Smooth muscle cell of the brain vasculature (primary cell): Measurements from ENCODE around the gene TMEM117.
"Not testable (repeated sequence)": the region's sequence is repeated elsewhere in the genome, so short reads cannot be mapped to it uniquely, and the experiment has no call there.

Experiments used
- DNase-seq: peaks from one replicate; pipeline ENCODE4 v3.0.0-alpha.2; 2012; ENCODE audit warnings: low read depth, low spot score

Gene TMEM117

DNA sequence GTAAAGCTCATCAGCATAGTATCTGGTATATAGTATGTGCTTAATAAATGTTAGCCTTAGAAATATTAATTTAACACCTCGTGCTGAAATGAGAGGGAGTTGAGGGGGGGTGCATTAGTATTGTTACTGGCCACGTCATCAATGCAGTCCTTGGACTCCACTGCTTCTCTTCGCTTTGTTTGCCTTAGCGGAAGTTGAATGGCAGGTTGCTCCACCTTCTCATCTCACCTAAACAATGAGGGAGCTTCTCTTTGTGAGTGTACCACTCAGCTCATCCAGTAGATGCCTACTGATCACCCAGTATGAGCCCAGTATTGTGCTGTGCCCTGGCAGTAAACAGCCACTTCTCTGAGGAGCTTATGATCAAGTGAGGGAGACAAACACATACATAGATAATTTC, 4.5 kb downstream of the TMEM117 start:
- DNase-seq, result no peak

DNA sequence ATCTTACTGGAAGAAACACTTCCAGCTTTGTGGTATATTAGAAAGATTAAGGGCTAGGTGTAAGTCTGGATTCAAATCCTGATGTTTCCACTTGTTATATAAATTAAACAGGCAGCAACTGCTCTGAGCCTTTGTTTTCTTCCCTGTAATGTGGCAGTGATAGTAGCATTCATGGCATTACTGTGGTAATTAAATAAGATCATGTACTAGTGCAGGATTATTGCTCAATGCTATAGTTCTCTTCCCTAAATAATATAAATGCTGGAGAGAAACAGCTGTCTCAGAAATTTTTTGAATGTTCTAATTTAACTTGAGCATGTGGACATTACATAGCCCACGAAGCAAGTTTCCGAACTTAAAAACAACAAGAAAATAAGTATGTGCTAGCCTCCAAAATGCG, 5.4 kb downstream of the TMEM117 start:
- DNase-seq, result no peak

- DNase-seq, result no peak
These were observed 6.4 kb downstream of the TMEM117 start for GRCh38 chr12:43842259-43842658.

DNA sequence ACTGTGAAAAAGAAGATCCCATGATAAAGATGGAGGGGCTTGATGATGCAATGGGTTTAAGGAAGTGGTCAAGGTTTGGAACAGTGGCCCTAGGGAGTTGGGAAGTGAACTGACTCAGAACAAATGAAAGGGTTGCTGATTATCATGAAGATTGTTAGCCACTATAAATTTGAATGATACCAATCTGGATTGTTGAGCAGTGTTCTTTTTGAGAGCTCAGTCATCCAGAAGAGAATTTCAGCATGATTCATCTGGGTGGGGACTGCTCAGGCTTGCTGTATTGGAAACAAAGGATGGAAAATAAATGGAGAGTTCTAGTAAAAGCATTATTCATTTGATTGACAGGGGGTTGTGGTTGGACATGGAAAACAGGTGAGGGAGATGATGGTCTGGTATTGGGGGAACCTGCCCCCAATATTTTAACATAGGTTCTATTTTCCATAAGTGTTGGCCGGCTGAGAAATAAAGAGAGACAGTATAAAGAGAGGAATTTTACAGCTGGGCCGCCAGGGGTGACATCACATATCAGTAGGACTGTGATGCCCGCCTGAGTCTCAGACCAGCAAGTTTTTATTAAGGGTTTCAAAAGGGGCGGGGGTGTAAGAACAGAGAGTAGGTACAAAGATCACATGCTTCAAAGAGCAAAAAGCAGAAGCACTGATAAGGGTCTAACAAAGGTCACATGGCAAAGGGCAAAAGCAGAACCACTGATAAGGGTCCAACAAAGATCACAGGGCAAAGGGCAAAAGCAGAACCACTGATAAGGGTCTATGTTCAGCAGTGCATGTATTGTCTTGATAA, 11.7 kb downstream of the TMEM117 start:
- DNase-seq, result not testable (repeated sequence)

- DNase-seq, result no peak
These were observed 12.3 kb downstream of the TMEM117 start for GRCh38 chr12:43848226-43848507.

GRCh38 chr12:43848786-43849185, 12.9 kb downstream of the TMEM117 start:
- DNase-seq, result no peak

GRCh38 chr12:43852744-43853143, 16.9 kb downstream of the TMEM117 start:
- DNase-seq, result no peak

DNA sequence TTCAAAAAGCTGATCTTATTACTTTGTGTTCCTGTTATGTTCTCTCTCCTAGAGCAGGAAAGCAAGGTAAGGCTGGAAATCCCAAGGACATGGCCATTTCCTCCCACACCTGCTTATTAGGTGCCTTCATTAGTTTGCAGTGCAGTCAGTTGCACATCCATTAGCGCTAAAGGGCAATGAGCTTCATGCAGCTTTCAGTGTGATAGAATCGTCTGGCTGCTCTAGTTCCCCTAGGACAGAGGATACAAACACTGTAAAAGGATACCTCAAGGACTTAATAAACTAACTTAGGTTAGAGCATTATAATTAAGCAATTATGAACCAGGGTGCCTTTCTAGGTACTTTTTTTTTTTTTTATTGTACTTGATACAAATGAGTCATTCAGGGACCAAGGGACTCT, 21.1 kb downstream of the TMEM117 start:
- no peak for DNase-seq

DNA sequence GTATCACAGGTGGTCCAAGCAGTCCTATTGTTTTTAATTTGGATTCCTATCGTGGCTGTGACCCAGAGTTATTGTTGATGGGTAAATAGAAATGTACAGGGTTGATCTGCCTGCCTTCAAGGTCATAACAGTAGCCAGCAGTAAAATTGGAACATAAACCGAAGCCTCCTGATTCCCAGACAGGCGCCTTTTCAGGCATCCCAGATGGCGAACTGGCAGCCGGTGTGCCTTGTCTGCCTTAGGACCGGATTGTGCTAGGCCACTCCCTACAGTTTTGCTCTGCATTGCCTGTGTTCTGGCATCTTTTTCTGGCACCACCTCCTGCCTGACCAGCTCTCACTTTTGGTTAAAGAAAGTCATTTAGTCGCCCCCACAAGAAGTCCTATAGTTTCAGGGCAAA, 22.2 kb downstream of the TMEM117 start:
- DNase-seq, result no peak

DNA sequence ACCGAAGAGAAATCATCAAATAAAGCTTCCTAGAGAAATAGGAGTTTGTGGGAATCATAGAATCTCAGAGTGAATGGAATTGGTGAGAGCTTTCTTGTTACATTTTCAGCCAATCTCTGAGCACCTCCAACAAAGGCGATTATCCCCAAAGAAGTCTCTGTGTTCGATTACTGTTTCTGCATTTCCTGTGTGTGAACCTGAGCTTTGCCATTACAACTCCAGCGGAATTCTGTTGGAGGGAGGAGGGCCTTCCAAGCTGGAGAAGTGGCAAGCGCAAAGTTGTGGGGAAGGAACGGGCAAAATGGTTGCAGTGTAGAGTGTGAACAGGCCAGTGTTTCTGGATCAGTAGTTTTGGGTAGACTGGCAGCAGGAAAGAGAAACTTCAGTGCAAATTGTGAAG, 23.1 kb downstream of the TMEM117 start:
- DNase-seq, result no peak

DNA sequence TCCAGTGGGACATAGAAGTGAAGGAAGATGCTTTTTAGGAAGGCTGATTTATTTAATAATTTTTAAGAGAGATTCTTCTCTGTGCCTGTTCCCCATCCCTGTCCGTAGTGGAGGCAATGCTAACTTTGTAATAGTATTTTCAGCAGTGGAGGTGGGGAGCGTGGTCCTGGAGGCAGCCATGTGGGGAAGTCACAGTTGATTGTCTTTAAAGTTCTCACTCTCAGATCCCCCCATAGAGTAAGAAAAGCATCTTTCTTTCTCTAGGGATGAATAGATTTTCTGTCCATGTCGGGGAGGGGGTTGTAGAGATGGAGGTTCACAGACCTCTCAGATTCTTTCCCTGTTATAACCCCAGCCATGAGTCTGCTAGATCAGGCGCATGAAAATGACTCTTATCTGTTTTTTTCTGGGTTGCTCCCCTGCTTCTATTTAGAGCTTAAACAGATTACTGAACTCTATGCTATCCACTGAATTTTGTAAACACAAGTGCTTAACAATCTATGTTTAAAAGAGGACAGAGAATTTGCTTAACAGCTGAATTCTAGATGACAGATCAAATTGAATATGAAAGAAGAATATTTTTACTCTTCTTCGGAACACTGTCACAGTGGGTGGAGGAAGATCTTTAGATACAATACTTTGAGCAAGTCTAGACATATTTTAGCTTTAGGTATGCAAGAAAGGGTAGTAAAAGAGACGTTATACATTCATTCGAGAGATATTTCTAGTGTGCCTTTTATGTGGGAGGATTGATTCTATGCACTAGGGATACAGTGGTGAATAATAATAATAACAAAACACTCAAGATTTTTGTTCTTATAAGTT, 25.3 kb downstream of the TMEM117 start:
- no peak for DNase-seq

DNA sequence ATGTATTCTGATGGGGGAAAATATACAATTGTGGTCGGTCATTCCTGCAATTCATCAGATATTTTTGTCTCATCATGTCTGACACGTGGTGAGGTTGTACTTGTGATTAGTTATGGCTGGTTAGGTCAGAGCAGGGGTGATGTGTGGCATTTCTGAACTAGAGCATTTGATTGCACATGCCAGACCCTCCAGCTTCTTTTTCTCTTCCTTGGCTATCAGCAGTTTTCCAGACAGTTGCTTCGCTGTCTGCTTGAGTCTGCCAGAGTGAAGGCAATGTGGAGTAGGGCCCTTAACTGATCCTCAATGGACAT, 25.9 kb downstream of the TMEM117 start:
- no peak for DNase-seq

- DNase-seq, result no peak
These were observed 28.0 kb downstream of the TMEM117 start for GRCh38 chr12:43863770-43864366.

- not testable (repeated sequence) for DNase-seq
These were observed 28.7 kb downstream of the TMEM117 start for GRCh38 chr12:43864557-43864956.

DNA sequence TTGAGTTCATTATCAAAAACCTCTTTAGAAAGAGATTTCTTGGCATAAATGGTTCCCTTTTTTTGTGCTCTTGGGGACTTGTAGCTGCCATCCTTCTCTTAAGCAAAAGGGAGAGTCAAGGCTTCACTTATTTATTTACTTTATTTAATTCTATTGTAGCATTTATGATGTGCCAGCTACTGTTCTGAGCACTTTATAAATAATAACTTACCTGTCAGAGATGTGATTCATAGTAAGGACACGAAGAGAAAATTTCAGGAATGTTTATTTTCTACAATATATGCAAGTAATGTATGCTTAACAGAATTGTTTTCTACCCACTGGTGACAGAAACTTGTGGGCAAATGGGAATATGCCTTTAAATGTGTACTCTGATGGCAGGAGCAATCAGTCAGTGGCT, 33.3 kb downstream of the TMEM117 start:
- DNase-seq, result no peak

DNA sequence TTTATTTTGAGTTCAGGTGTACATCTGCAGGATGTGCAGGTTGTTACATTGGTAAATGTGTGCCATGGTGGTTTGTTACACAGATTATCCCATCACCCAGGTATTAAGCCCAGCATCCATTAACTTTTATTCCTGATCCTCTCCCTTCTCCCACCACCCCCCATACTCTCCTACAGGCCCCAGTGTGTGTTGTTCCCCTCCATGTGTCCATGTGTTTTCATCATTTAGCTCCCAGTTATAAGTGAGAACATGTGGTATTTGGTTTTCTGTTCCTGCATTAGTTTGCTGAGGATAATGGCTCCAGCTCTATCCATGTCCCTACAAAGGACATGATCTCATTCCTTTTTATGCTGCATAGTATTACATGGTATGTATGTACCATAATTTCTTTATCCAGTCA, 33.9 kb downstream of the TMEM117 start:
- not testable (repeated sequence) for DNase-seq

DNA sequence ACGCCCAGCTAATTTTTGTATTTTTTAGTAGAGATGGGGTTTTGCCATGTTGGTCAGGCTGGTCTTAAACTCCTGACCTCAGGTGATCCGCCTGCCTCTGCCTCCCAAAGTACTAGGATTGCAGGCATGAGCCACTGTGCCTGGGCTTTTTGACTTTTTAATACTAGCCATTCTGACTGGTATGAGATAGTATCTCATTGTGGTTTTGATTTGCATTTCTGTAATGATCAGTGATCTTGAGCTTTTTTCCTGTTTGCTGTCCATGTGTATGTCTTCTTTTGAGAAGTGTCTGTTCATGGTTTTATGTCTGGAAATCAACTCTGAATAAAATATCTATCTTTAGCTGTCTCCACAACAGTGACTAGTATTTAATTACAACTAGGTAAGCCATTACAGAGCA, 35.4 kb downstream of the TMEM117 start:
- DNase-seq, result not testable (repeated sequence)

DNA sequence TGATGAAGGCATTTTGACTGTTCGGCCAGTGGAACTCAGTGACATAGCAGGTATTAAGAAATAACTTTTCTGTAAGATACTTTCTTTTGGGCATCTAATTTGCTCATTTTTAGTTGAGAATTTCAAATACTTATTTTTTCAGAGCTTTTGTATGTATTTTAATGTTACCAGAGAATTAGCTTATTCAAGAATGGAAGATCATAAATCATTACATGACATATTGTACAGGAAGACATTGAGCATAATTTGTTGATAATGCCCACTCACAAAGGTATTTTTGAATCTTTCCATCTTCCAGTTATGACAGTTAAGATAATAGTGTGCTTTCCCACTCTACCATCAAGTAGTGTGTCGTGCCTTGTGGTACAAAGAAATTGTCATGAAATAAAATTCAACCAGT, 36.5 kb downstream of the TMEM117 start:
- DNase-seq, result no peak

DNA sequence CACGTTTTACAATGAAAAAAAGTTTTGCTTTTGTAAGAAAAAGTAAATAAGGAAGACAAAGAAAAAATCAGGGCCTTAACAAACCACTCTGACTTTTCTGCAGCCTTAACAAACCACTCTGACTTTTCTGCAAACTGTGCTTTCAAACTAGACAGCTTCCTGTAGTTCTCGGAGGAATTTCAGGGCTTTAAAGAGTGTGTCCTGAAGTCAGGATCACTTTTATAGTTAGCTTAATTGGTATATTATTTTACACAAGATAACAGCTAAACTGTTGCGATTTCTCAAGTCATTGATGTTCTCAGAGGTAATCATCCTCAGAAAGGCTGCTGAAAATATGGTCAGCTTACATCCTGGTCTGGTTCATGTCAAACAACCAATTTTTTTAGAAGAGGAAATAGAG, 42.2 kb downstream of the TMEM117 start:
- DNase-seq, result no peak

GRCh38 chr12:43880547-43880946, 44.7 kb downstream of the TMEM117 start:
- no peak for DNase-seq

DNA sequence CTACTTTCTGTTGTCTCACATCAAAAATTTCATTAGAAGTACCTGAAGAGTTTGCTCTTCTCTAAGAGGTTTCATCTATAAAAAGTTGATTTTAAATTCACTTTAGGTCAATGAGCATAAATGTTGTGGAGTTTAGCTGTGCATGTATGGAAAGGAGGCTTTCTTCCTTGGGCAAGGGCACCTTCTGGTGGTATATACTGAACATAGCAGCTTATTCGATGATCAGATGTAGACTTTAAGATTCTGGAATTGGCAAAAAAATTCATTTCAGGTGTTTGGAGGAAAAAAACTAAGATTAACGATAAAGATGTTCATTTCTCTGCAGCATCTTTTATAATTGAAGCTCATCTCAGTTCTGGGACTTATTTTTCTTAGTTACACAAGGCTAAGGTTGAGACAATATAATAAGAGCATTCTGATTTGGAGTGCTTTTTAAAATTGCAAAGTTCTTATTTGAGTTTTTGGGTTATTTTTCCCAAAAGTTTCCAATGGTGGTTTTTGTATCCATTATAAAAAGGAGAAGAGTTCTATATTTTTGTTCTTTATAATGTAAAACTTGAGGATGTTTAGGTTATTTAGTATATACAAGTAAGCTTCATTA, 46.8 kb downstream of the TMEM117 start:
- peak; percentile 32 for DNase-seq

- DNase-seq, result no peak
These were observed 47.4 kb downstream of the TMEM117 start for GRCh38 chr12:43883311-43883710.

GRCh38 chr12:43883748-43884147, 47.9 kb downstream of the TMEM117 start:
- DNase-seq, result no peak
